Measurements from ENCODE around the gene SSH2. TPM values are rescaled to one million over a fixed set of nuclear protein-coding genes. Genes with fewer than 3 reads are reported as not detected.

Gene SSH2
- total and polyA plus RNA-seq, 2 donors (not counting 1 experiment from before 2014, with no cell fraction given), result 51.5 to 183 TPM

DNA sequence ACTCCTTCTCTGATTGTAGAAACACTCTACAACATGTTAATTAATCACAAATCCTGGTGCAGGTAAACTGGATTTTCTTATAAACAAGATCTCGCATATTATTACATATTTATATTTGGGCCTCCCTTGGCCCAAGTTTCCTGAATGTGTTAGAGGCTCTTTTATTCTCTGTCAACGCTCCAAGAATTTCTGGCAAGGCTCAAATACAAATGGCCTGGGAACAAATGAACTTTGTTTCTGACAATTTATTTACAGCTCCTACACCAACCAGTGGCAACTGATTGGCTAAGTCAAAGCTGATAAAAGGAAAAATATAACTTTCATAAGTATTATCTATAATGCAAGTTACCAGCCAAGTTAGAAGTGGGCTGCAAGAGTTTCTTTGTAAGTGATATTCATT is 242.4 kb downstream of the SSH2 start:
- Histone ChIP-seq H3K27ac (ENCODE audit: low read length in 2 of 2) (peak overlapping the region in 1 of 2 donors; percentile 7), H3K9me3 (ENCODE audit: control extremely low read depth in 1 of 3, control insufficient read depth in 2 of 3, insufficient read depth in 1 of 3, low read length in 2 of 3) (no peaks in the 10 kb centered on the region), H3K79me2 (ENCODE audit: control insufficient read depth, insufficient read depth, low read length) (peaks cover 27% of the 10 kb centered on the region), H3K36me3 (replicated peaks in 1 of 2; ENCODE audit: control extremely low read depth in 1 of 2, control insufficient read depth in 1 of 2, extremely low read depth in 1 of 2, insufficient read depth in 2 of 2, low read length in 1 of 2) (peaks cover 8 to 46% of the 10 kb centered on the region in 2 experiments), H3K4me1 (ENCODE audit: control insufficient read depth in 2 of 2, insufficient read depth in 2 of 2, low read length in 2 of 2) (peaks cover 5 to 8% of the 10 kb centered on the region in 2 donors), H3K4me3 (ENCODE audit: control extremely low read depth in 1 of 5, extremely low read depth in 1 of 5, insufficient read depth in 1 of 5, low read depth in 2 of 5, low read length in 4 of 5) (no peak overlapping the region), H3K27me3 (replicated peaks in 1 of 4; ENCODE audit: control extremely low read depth in 1 of 4, control insufficient read depth in 3 of 4, insufficient read depth in 4 of 4, low read length in 3 of 4) (no peaks in the 10 kb centered on the region), H2AFZ (ENCODE audit: insufficient read depth, low read depth, low read length, poor library complexity, severe bottlenecking) (no peak overlapping the region), H3K9ac (ENCODE audit: low read length) (no peak overlapping the region), H3K4me2 (replicated peaks; ENCODE audit: low read depth, low read length, poor library complexity, severe bottlenecking) (no peak overlapping the region), H4K20me1 (ENCODE audit: control insufficient read depth, insufficient read depth, low read length, poor library complexity, severe bottlenecking) (no peaks in the 10 kb centered on the region)
- ChIA-PET POLR2A (no interaction called here), CTCF (interaction anchor here (0.5 to 1.9 kb wide), 2 partner anchors 92 to 226 kb away, joined by 3 to 6 read pairs; no protein-coding TSS in a partner anchor)
- peaks cover 20% of the 10 kb centered on the region for H3K4me1 Mint-ChIP-seq
- no peaks in the 10 kb centered on the region for H3K9me3 Mint-ChIP-seq (ENCODE audit: insufficient read depth)
- DNase-seq (no peak), ATAC-seq (ENCODE audit: low read depth) (no peak)
- H3K4me3 Mint-ChIP-seq, result no peak overlapping the region
- WGBS (ENCODE audit: insufficient coverage), result no CpG with 5 or more reads among the region's 2 CpGs
- H3K27me3 Mint-ChIP-seq, result no peaks in the 10 kb centered on the region
- H3K27ac Mint-ChIP-seq, result no peak overlapping the region
- intact Hi-C loops (cut with micrococcal nuclease), result no loop called here
- TF ChIP-seq EZH2 (IDR thresholded peaks at IDR 0.05; ENCODE audit: borderline replicate concordance, insufficient read depth, low read depth, low read length, poor library complexity, severe bottlenecking), result no peak
- TF ChIP-seq, protein P1, sequence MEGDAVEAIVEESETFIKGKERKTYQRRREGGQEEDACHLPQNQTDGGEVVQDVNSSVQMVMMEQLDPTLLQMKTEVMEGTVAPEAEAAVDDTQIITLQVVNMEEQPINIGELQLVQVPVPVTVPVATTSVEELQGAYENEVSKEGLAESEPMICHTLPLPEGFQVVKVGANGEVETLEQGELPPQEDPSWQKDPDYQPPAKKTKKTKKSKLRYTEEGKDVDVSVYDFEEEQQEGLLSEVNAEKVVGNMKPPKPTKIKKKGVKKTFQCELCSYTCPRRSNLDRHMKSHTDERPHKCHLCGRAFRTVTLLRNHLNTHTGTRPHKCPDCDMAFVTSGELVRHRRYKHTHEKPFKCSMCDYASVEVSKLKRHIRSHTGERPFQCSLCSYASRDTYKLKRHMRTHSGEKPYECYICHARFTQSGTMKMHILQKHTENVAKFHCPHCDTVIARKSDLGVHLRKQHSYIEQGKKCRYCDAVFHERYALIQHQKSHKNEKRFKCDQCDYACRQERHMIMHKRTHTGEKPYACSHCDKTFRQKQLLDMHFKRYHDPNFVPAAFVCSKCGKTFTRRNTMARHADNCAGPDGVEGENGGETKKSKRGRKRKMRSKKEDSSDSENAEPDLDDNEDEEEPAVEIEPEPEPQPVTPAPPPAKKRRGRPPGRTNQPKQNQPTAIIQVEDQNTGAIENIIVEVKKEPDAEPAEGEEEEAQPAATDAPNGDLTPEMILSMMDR (IDR thresholded peaks at IDR 0.05), result no peak

DNA sequence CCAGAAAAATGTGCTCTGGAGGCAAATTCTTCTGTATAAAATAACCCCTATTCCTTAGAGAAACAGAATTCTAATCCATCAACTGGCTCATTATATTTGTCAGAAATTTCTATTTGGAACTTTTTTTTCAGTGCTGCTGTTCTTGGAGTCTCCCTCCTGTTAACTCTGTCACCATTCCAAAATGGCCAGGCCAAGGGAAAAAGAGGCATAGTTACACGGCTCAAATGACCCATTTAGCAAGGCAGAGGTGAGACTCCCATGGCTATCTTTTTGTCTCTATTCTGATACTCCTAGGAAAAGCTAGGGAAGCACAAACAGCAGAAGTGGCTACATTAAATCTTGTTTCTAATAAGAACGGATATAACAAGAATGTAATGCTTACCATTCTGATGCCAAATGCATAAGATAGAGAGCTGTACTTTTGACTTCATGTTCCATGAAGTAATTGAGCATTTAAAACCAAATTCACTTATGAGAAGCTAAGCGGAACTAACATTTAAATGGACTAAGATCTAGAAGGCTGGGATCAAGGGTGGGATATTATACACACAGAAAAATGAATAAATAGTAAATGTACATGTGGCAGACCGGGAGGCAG is 242.9 kb downstream of the SSH2 start:
- Histone ChIP-seq H3K9me3 (ENCODE audit: control extremely low read depth in 1 of 3, control insufficient read depth in 2 of 3, insufficient read depth in 1 of 3, low read length in 2 of 3) (no peaks in the 10 kb centered on the region), H3K27ac (ENCODE audit: low read length in 2 of 2) (peak overlapping the region in 1 of 2 donors; percentile 7), H3K27me3 (replicated peaks in 1 of 4; ENCODE audit: control extremely low read depth in 1 of 4, control insufficient read depth in 3 of 4, insufficient read depth in 4 of 4, low read length in 3 of 4) (no peaks in the 10 kb centered on the region), H3K4me3 (ENCODE audit: control extremely low read depth in 1 of 5, extremely low read depth in 1 of 5, insufficient read depth in 1 of 5, low read depth in 2 of 5, low read length in 4 of 5) (no peak overlapping the region), H3K9ac (ENCODE audit: low read length) (no peak overlapping the region), H3K36me3 (replicated peaks in 1 of 2; ENCODE audit: control extremely low read depth in 1 of 2, control insufficient read depth in 1 of 2, extremely low read depth in 1 of 2, insufficient read depth in 2 of 2, low read length in 1 of 2) (peaks cover 8 to 41% of the 10 kb centered on the region in 2 experiments), H2AFZ (ENCODE audit: insufficient read depth, low read depth, low read length, poor library complexity, severe bottlenecking) (no peak overlapping the region), H4K20me1 (ENCODE audit: control insufficient read depth, insufficient read depth, low read length, poor library complexity, severe bottlenecking) (no peaks in the 10 kb centered on the region), H3K79me2 (ENCODE audit: control insufficient read depth, insufficient read depth, low read length) (peaks cover 27% of the 10 kb centered on the region), H3K4me1 (ENCODE audit: control insufficient read depth in 2 of 2, insufficient read depth in 2 of 2, low read length in 2 of 2) (peaks cover 10 to 13% of the 10 kb centered on the region in 2 donors), H3K4me2 (replicated peaks; ENCODE audit: low read depth, low read length, poor library complexity, severe bottlenecking) (no peak overlapping the region)
- ChIA-PET POLR2A (no interaction called here), CTCF (interaction anchor here (1.9 kb wide), 1 partner anchor 92 kb away, joined by 6 read pairs; no protein-coding TSS in a partner anchor)
- no peaks in the 10 kb centered on the region for H3K27me3 Mint-ChIP-seq
- DNase-seq (no peak), ATAC-seq (ENCODE audit: low read depth) (no peak)
- H3K9me3 Mint-ChIP-seq (ENCODE audit: insufficient read depth), result no peaks in the 10 kb centered on the region
- intact Hi-C loops (cut with micrococcal nuclease), result no loop called here
- no peak overlapping the region for H3K27ac Mint-ChIP-seq
- WGBS (ENCODE audit: insufficient coverage), result 100% methylated on average over 1 of the region's 4 CpGs
- H3K4me1 Mint-ChIP-seq, result peaks cover 25% of the 10 kb centered on the region
- TF ChIP-seq, protein P1 (IDR thresholded peaks at IDR 0.05), result no peak
- no peak for TF ChIP-seq EZH2 (IDR thresholded peaks at IDR 0.05; ENCODE audit: borderline replicate concordance, insufficient read depth, low read depth, low read length, poor library complexity, severe bottlenecking)
- H3K4me3 Mint-ChIP-seq, result no peak overlapping the region

Data from B cell (primary cell).